D721Med (cell line): ENCODE results near the gene KDR.

ENCODE experiments used
- DNase-seq: peaks from one replicate; pipeline ENCODE4 v3.0.0; 2011; ENCODE audit warnings: low spot score; ENCODE audit not compliant: insufficient read length
- FAIRE-seq: peaks from 2 replicates; lab custom pipeline; 2011; peaks lifted over from hg19 to GRCh38; lab: Jason Lieb, UNC
- TF ChIP-seq, protein P1 (sequence below): IDR thresholded peaks from 2 replicates; pipeline ENCODE4 v1.5.1; 2012; ENCODE audit warnings: mild to moderate bottlenecking, control low read depth; ENCODE audit not compliant: insufficient read depth; ENCODE audit errors: missing control alignments

The KDR gene

DNA sequence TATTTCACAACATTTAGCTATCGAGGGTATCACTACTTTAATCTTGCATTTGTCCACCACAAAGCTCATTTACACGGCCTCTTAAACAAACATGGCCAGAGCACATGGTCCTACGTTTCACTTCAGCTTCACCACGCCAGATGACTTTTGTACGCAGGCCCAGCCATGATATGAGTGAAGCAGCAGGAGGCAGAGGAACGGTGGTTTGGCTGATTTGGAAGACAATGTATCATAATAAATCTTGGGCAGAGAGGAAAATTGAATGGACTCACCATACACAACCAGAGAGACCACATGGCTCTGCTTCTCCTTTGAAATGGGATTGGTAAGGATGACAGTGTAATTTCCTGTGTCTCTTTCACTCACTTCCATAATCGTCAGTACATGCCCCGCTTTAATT is 15.3 kb downstream of the KDR start:
- FAIRE-seq (no peak), DNase-seq (no peak)
- TF ChIP-seq, protein P1, sequence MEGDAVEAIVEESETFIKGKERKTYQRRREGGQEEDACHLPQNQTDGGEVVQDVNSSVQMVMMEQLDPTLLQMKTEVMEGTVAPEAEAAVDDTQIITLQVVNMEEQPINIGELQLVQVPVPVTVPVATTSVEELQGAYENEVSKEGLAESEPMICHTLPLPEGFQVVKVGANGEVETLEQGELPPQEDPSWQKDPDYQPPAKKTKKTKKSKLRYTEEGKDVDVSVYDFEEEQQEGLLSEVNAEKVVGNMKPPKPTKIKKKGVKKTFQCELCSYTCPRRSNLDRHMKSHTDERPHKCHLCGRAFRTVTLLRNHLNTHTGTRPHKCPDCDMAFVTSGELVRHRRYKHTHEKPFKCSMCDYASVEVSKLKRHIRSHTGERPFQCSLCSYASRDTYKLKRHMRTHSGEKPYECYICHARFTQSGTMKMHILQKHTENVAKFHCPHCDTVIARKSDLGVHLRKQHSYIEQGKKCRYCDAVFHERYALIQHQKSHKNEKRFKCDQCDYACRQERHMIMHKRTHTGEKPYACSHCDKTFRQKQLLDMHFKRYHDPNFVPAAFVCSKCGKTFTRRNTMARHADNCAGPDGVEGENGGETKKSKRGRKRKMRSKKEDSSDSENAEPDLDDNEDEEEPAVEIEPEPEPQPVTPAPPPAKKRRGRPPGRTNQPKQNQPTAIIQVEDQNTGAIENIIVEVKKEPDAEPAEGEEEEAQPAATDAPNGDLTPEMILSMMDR: no peak

DNA sequence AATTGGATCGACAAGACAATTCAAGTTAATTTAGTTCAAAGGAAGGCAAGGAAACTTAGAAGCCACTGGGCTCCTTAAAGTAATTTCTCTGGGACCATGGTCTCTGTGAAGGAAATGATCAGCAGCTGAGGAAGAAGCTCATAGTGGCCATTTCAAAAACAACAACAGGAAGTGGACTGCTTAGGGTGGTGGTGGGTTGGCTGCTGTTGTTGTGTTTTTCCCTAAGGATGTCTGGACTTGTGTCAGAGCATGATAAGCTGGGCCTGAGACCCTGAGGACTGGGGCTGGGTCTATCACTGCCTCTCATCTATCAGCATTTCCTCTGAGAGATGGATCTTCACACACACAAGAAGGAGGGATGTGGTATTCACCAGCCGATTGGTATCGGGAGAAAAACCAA is 18.3 kb downstream of the KDR start:
- DNase-seq (no peak), FAIRE-seq (no peak)
- TF ChIP-seq, protein P1: no peak

DNA sequence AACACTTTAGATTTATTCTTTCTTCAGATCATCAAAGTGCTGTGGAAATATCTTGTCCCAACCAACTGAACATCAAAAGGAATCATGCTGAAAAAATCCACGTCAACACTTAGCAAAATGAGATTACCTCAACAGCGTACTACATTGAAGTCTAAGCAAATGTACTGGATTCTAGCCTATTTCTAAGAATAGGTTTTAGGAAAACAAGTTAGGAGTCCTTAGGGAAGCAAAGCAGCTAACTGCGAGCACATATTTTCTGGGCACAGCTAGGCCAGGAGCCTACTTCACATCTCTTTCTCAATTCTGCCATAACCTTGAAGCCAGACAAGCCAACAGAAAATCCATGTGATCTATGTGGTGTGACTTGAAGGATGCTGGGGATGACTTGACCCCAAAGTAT is 22.2 kb downstream of the KDR start:
- no peak for FAIRE-seq
- DNase-seq: no peak
- TF ChIP-seq, protein P1: no peak

DNA sequence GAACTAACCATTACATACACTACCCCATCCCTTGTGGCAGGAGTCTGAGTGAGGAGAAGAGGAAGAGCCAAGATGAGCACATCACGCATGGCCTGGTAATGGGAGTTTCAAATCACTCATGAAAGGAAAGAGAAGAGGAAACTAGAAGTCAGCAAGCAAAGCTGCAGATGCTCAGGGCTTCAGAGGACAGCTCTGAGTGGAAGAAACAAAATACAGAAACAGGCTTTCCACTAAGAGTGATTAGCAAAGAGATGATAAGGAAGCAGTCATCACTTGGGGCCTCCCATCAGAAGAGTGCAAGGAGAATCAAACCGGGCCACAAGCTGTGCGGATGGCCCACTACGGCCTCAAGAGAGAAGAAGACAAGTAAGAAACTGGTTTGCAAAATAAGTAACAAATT is 25.6 kb downstream of the KDR start:
- DNase-seq (no peak), FAIRE-seq (no peak)
- TF ChIP-seq, protein P1: no peak

DNA sequence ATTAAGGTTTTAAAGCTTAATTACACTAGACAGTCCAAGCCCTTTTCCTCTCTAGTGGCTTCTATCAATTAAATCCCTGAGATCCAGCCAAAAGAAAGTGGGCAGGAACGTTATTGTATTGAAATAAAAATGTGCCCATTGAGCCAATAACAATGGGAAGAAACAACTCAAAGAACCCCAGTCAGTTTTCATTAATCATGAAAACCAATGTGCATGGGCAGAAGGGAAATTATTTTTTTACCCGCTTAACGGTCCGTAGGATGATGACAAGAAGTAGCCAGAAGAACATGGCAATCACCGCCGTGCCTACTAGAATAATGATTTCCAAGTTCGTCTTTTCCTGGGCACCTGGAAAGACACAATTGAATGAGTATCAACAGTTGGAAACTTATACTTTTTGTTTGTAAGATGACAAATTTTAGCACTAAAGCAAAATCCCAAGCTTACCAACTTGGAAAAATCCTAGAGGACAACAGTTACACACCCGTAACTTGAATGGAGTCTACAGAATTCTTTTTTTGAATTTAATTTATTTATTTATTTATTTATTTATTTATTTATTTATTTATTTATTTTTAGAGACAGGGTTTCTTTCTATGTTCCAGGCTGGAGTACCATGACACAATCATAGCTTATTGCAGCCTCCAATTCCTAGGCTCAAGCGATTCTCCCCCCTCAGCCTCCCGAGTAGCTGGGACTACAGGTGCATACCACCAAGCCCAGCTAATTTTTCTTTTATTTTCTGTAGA is 26.8 kb downstream of the KDR start:
- FAIRE-seq: no peak
- TF ChIP-seq, protein P1: no peak
- DNase-seq: no peak

DNA sequence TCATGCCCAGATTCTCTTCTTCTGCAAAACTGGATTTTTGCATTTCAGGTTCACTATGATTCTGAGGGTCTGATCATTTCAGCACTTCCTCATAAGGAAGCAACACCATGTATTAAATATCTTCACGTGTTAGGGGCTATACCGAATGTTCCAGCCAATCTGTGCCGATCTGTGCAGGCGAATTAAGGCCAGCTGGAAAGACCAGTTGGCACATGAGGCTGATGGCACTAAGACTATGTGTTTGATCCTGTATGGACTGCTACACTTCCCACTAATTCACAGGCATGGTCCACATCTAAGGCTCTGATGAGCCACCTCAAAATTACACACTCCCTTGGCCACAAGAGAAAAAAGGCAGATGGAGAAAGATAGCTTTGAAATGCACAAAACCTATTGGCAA is 28.8 kb downstream of the KDR start:
- DNase-seq (no peak), FAIRE-seq (no peak)
- TF ChIP-seq, protein P1: no peak

DNA sequence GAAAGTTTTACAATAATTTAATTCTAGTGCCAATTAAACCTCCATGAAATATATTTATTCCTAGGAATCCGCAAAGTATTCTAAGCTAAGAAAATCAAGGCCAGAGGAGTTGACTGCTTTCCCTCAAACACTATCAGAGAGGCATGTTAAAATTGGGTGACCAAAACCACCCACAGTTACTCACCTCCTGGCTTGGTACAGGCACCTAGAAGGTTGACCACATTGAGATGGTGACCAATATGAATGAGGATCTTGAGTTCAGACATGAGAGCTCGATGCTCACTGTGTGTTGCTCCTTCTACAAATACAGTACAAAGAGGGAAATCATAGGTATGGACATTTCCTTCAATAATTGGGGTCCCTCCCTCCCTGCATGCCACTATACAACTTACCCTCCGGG is 29.4 kb downstream of the KDR start:
- TF ChIP-seq, protein P1: no peak
- no peak for FAIRE-seq

More for the DNA sequence above, 29.4 kb downstream of the KDR start:
- DNase-seq: no peak
